H9 (cell line): ENCODE results near the gene PDZD2. TPM values are rescaled to one million over a fixed set of nuclear protein-coding genes. Genes with fewer than 3 reads are reported as not detected.

Source experiments
- DNase-seq: peaks from one replicate; pipeline ENCODE4 v3.0.0-alpha.2; 2017
- H2AFZ ChIP-seq: one replicate; pipeline ENCODE4 v1.6.1; 2013; ENCODE audit warnings: mild to moderate bottlenecking, low read length, control low read depth, moderate library complexity
- H2AK5ac ChIP-seq: 2 replicates; pipeline ENCODE4 v1.6.1; 2013; ENCODE audit warnings: low read length, control low read depth, mixed read lengths; ENCODE audit not compliant: insufficient read length
- H2BK120ac ChIP-seq: one replicate; pipeline ENCODE4 v1.6.1; 2013; ENCODE audit warnings: low read depth, mild to moderate bottlenecking, low read length, control low read depth, inconsistent platforms; ENCODE audit not compliant: poor library complexity, severe bottlenecking
- H2BK12ac ChIP-seq: 2 replicates; pipeline ENCODE4 v1.6.1; 2013; ENCODE audit warnings: low read length, control low read depth, mixed read lengths, low read depth; ENCODE audit not compliant: insufficient read length
- H2BK15ac ChIP-seq: 2 replicates; pipeline ENCODE4 v1.6.1; 2013; ENCODE audit warnings: low read depth, low read length, control low read depth
- H2BK20ac ChIP-seq: one replicate; pipeline ENCODE4 v1.6.1; 2013; ENCODE audit warnings: low read depth, mild to moderate bottlenecking, low read length, control low read depth, inconsistent platforms; ENCODE audit not compliant: poor library complexity, severe bottlenecking
- H2BK5ac ChIP-seq: 2 replicates; pipeline ENCODE4 v1.6.1; 2013; ENCODE audit warnings: low read length, control low read depth, mixed read lengths; ENCODE audit not compliant: insufficient read length
- H3K14ac ChIP-seq: 2 replicates; pipeline ENCODE4 v1.6.1; 2013; ENCODE audit warnings: low read length, control low read depth; ENCODE audit not compliant: insufficient read depth
- H3K18ac ChIP-seq: 2 replicates; pipeline ENCODE4 v1.6.1; 2013; ENCODE audit warnings: low read depth, mild to moderate bottlenecking, mixed read lengths, low read length, control low read depth; ENCODE audit not compliant: insufficient read length
- H3K23ac ChIP-seq: 2 replicates; pipeline ENCODE4 v1.6.1; 2013; ENCODE audit warnings: low read length, control low read depth, mixed read lengths, low read depth; ENCODE audit not compliant: insufficient read length
- H3K23me2 ChIP-seq: 2 replicates; pipeline ENCODE4 v1.6.1; 2013; ENCODE audit warnings: low read depth, mild to moderate bottlenecking, mixed read lengths, low read length, control low read depth; ENCODE audit not compliant: insufficient read length, poor library complexity, severe bottlenecking
- H3K27ac ChIP-seq: 2 replicates; pipeline ENCODE4 v1.5.1; 2013; ENCODE audit warnings: low read length, control low read depth, mixed read lengths, low read depth; ENCODE audit not compliant: insufficient read length
- H3K27me3 ChIP-seq: 2 replicates; pipeline ENCODE4 v1.6.1; 2013; ENCODE audit warnings: low read length, control low read depth, inconsistent platforms; ENCODE audit not compliant: insufficient read depth
- H3K4ac ChIP-seq: 2 replicates; pipeline ENCODE4 v1.6.1; 2013; ENCODE audit warnings: low read depth, mild to moderate bottlenecking, control low read depth, inconsistent platforms, low read length, moderate library complexity
- H3K4me1 ChIP-seq: 2 replicates; pipeline ENCODE4 v1.6.1; 2013; ENCODE audit warnings: low read length, control low read depth, inconsistent platforms; ENCODE audit not compliant: insufficient read depth
- H3K4me2 ChIP-seq: 2 replicates; pipeline ENCODE4 v1.6.1; 2013; ENCODE audit warnings: low read length, control low read depth, mixed read lengths; ENCODE audit not compliant: insufficient read length, insufficient read depth
- H3K56ac ChIP-seq: 2 replicates; pipeline ENCODE4 v1.6.1; 2013; ENCODE audit warnings: low read depth, mild to moderate bottlenecking, mixed read lengths, low read length, control low read depth; ENCODE audit not compliant: insufficient read length
- H3K79me1 ChIP-seq: 2 replicates; pipeline ENCODE4 v1.6.1; 2013; ENCODE audit warnings: low read depth, mild to moderate bottlenecking, moderate library complexity, low read length, control low read depth, inconsistent platforms; ENCODE audit not compliant: insufficient read depth, poor library complexity, severe bottlenecking
- H3K79me2 ChIP-seq: 2 replicates; pipeline ENCODE4 v1.6.1; 2013; ENCODE audit warnings: low read length, control low read depth, inconsistent platforms; ENCODE audit not compliant: insufficient read depth
- H3K9ac ChIP-seq: 2 replicates; pipeline ENCODE4 v1.6.1; 2013; ENCODE audit warnings: low read length, control low read depth, mixed read lengths; ENCODE audit not compliant: insufficient read length; ENCODE audit errors: extremely low read depth
- H3K9me3 ChIP-seq: one replicate; pipeline ENCODE4 v1.6.1; 2013; ENCODE audit warnings: low read depth, low read length, inconsistent platforms; ENCODE audit not compliant: control insufficient read depth
- H3T11ph ChIP-seq: one replicate; pipeline ENCODE4 v1.6.1; 2013; ENCODE audit warnings: mild to moderate bottlenecking, low read length, control low read depth, inconsistent platforms
- H4K20me1 ChIP-seq: one replicate; pipeline ENCODE4 v1.6.1; 2013; ENCODE audit not compliant: control insufficient read depth, insufficient read length, insufficient read depth
- H4K5ac ChIP-seq: 2 replicates; pipeline ENCODE4 v1.6.1; 2013; ENCODE audit warnings: low read depth, mild to moderate bottlenecking, mixed read lengths, low read length, control low read depth; ENCODE audit not compliant: insufficient read length
- H4K8ac ChIP-seq: replicated peaks from 2 replicates; pipeline ENCODE4 v1.6.1; 2013; ENCODE audit warnings: low read length, control low read depth, mixed read lengths, low read depth; ENCODE audit not compliant: insufficient read length
- H4K91ac ChIP-seq: 2 replicates; pipeline ENCODE4 v1.6.1; 2013; ENCODE audit warnings: low read depth, mild to moderate bottlenecking, moderate library complexity, mixed read lengths, low read length, control low read depth; ENCODE audit not compliant: insufficient read length
- H3K27ac Mint-ChIP-seq, 3 experiments: 2 replicates in 2 of 3; 3 replicates in 1 of 3; pipeline ENCODE4 v1.8.0; 2020 to 2021; ENCODE audit warnings: mixed read lengths in 3 of 3, mild to moderate bottlenecking in 1 of 3, moderate library complexity in 1 of 3
- H3K27me3 Mint-ChIP-seq: 2 replicates; pipeline ENCODE4 v1.8.0; 2021; ENCODE audit warnings: low read depth, mild to moderate bottlenecking, moderate library complexity, mixed read lengths
- H3K36me3 Mint-ChIP-seq, 3 experiments: 2 replicates in 2 of 3; 3 replicates in 1 of 3; pipeline ENCODE4 v1.8.0; 2020 to 2021; ENCODE audit warnings: low read depth in 3 of 3, mixed read lengths in 3 of 3; ENCODE audit not compliant: insufficient read depth in 1 of 3
- H3K4me1 Mint-ChIP-seq, 2 experiments: 2 replicates each; pipeline ENCODE4 v1.8.0; 2020; ENCODE audit warnings: mixed read lengths in 2 of 2
- H3K4me3 Mint-ChIP-seq, 2 experiments: 2 replicates in 1 of 2; 3 replicates in 1 of 2; pipeline ENCODE4 v1.8.0; 2020 to 2021; ENCODE audit warnings: mild to moderate bottlenecking in 2 of 2, mixed read lengths in 2 of 2, moderate library complexity in 1 of 2
- H3K9me3 Mint-ChIP-seq, 2 experiments: 2 replicates in 1 of 2; 3 replicates in 1 of 2; pipeline ENCODE4 v1.8.0; 2020; ENCODE audit warnings: mild to moderate bottlenecking in 2 of 2, mixed read lengths in 2 of 2, moderate library complexity in 1 of 2
- WGBS: extraction: QIAGEN DNeasy Blood & Tissue Kit; methylation state at CpG from one replicate; pipeline ENCODE4 v1.1.7; 2013; ENCODE audit warnings: missing lambda C conversion rate, low lambda C conversion rate, mixed read lengths; ENCODE audit not compliant: insufficient read length; ENCODE audit errors: extremely low coverage; 5-methylcytosine and 5-hydroxymethylcytosine counted together
- total RNA-seq: library from RNA; stranded (reverse); gene quantifications from 2 replicates; pipeline ENCODE4 v1.2.1, GENCODE V29; 2021
- TF ChIP-seq, protein P1 (sequence below): fragments of 200-600 bp; sonication (generic); conservative IDR thresholded peaks from 3 replicates; pipeline ENCODE4 v1.8.0; 2021; ENCODE audit warnings: antibody characterized with exemption, mild to moderate bottlenecking

Gene PDZD2
- total RNA-seq, 1 experiment from 2014 or later = 9.9 TPM

DNA sequence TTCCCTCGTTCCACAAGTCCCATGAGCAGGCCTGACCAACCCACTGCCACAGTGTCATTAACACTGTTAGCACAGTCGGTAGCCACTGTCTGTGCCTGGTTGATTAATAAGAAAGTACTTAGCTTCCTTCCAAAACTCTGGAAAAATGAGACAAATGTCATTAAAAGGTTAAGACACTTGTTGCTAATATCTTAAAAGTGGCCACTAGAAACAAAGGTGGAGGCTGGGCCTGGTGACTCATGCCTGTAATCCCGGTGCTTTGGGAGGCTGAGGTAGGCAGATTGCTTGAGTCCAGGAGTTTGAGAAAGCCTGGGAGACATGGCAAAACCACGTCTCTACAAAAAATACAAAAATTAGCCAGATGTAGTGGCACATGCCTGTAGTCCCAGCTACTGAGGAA lies 194.0 kb downstream of the PDZD2 start:
- H3K18ac ChIP-seq = no peak overlapping the region
- Mint-ChIP-seq H3K27me3 (no peaks in the 10 kb centered on the region), H3K4me3 (no peak overlapping the region), H3K36me3 (peaks cover 0 to 10% (median 6%) of the 10 kb centered on the region in 3 experiments; a peak in 3 of 7 replicates), H3K9me3 (peaks cover 15 to 17% of the 10 kb centered on the region in 2 experiments; a peak in 4 of 5 replicates), H3K4me1 (no peaks in the 10 kb centered on the region), H3K27ac (no peak overlapping the region)
- H3K4me1 ChIP-seq = no peaks in the 10 kb centered on the region
- H2BK15ac ChIP-seq = no peak overlapping the region
- H3K4ac ChIP-seq = no peak overlapping the region
- no peaks in the 10 kb centered on the region; the same call in 1 of the 2 replicates for H3K79me2 ChIP-seq
- no peak overlapping the region for H3K23ac ChIP-seq
- no peak overlapping the region for H3K9ac ChIP-seq
- no peak overlapping the region for H4K5ac ChIP-seq
- no peaks in the 10 kb centered on the region for H3K23me2 ChIP-seq
- H3K27me3 ChIP-seq = no peaks in the 10 kb centered on the region
- no peak overlapping the region for H2AK5ac ChIP-seq
- H3T11ph ChIP-seq = no peak overlapping the region
- no CpG with 5 or more reads among the region's 4 CpGs for WGBS
- H3K79me1 ChIP-seq = no peaks in the 10 kb centered on the region
- H4K91ac ChIP-seq = no peak overlapping the region
- H2BK20ac ChIP-seq = no peak overlapping the region
- TF ChIP-seq, protein P1, sequence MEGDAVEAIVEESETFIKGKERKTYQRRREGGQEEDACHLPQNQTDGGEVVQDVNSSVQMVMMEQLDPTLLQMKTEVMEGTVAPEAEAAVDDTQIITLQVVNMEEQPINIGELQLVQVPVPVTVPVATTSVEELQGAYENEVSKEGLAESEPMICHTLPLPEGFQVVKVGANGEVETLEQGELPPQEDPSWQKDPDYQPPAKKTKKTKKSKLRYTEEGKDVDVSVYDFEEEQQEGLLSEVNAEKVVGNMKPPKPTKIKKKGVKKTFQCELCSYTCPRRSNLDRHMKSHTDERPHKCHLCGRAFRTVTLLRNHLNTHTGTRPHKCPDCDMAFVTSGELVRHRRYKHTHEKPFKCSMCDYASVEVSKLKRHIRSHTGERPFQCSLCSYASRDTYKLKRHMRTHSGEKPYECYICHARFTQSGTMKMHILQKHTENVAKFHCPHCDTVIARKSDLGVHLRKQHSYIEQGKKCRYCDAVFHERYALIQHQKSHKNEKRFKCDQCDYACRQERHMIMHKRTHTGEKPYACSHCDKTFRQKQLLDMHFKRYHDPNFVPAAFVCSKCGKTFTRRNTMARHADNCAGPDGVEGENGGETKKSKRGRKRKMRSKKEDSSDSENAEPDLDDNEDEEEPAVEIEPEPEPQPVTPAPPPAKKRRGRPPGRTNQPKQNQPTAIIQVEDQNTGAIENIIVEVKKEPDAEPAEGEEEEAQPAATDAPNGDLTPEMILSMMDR = no peak
- H4K8ac ChIP-seq = no peak overlapping the region
- no peak overlapping the region for H3K56ac ChIP-seq
- H3K4me2 ChIP-seq = no peak overlapping the region
- no peak overlapping the region for H2BK5ac ChIP-seq
- no peak for DNase-seq
- H3K9me3 ChIP-seq = no peaks in the 10 kb centered on the region
- H3K27ac ChIP-seq = no peak overlapping the region
- no peak overlapping the region for H2BK12ac ChIP-seq
- H2BK120ac ChIP-seq = no peak overlapping the region
- no peak overlapping the region for H3K14ac ChIP-seq
- no peak overlapping the region for H2AFZ ChIP-seq
- H4K20me1 ChIP-seq = no peaks in the 10 kb centered on the region
